K562 (cell line): Measurements from ENCODE around the gene ITPK1. TPM values are rescaled to one million over a fixed set of nuclear protein-coding genes. Genes with fewer than 3 reads are reported as not detected.

Experiments used
- ATAC-seq: fragments of 200-7000 bp; cut with Tn5 transposase; 3 replicates; pipeline ENCODE4 v1.9.1; 2020; ENCODE audit warnings: moderate library complexity
- BruUV-seq: library from RNA; stranded (reverse); fragments of 400-500 nt; replicated peaks from 2 replicates; lab custom pipeline; 2021; lab: Mats Ljungman, UMichigan
- CTCF ChIA-PET: fragments of 300-600 bp; formaldehyde crosslinking; extraction: SDS; loops from one replicate; lab custom pipeline; 2021; ENCODE audit warnings: low intra/inter-chr PET ratio; lab: Yijun Ruan, JAX
- POLR2A ChIA-PET: fragments of 300-600, 350-650 bp; sonication (Branson Sonifier 250); formaldehyde crosslinking; extraction: SDS; loops from one replicate; lab custom pipeline; 2021; ENCODE audit warnings: antibody characterized with exemption, inconsistent platforms; lab: Yijun Ruan, JAX
- DNase-seq, 4 experiments: peaks; one replicate each; pipeline versions ENCODE4 v3.0.0 to v3.0.0-alpha.2; 2011 to 2018; ENCODE audit warnings: low spot score in 3 of 4, mixed read lengths in 3 of 4; ENCODE audit errors: extremely low read depth in 1 of 4
- FAIRE-seq: peaks from 2 replicates; lab custom pipeline; 2011; peaks lifted over from hg19 to GRCh38; lab: Jason Lieb, UNC
- H2AFZ ChIP-seq: 2 replicates; pipeline ENCODE4 v1.6.0; 2011; ENCODE audit warnings: low read depth, low read length, control low read depth, inconsistent platforms
- H3K27ac ChIP-seq: fragments of 200-600 bp; 3 replicates; pipeline ENCODE4 v1.8.0; 2011; ENCODE audit warnings: low read depth, mild to moderate bottlenecking, control low read depth, inconsistent platforms, low read length, moderate library complexity, mixed read lengths; ENCODE audit errors: extremely low read depth
- H3K27me3 ChIP-seq, 2 experiments: fragments of 300-600 bp in 1 of 2; 2 replicates in 1 of 2; 3 replicates in 1 of 2; pipeline versions ENCODE4 v1.6.0 to v1.8.0; 2011; ENCODE audit warnings: inconsistent platforms in 2 of 2, low read length in 2 of 2, mild to moderate bottlenecking in 1 of 2, mixed read lengths in 1 of 2, moderate library complexity in 1 of 2; ENCODE audit not compliant: control insufficient read depth in 2 of 2, insufficient read depth in 2 of 2
- H3K36me3 ChIP-seq: fragments of 300-600 bp; 3 replicates; pipeline ENCODE4 v1.8.0; 2011; ENCODE audit warnings: mild to moderate bottlenecking, low read length, inconsistent platforms; ENCODE audit not compliant: control insufficient read depth, insufficient read depth
- H3K4me1 ChIP-seq, 2 experiments: fragments of 200-600 bp in 1 of 2; replicated peaks in 1 of 2; 2 replicates in 1 of 2; 3 replicates in 1 of 2; pipeline versions ENCODE4 v1.5.1 to v1.8.0; 2011; ENCODE audit warnings: inconsistent platforms in 2 of 2, low read length in 2 of 2, mild to moderate bottlenecking in 1 of 2, mixed read lengths in 1 of 2, moderate library complexity in 1 of 2; ENCODE audit not compliant: control insufficient read depth in 2 of 2, insufficient read depth in 2 of 2
- H3K4me2 ChIP-seq: 2 replicates; pipeline ENCODE4 v1.6.1; 2011; ENCODE audit warnings: low read length, control low read depth, inconsistent platforms, mixed read lengths; ENCODE audit not compliant: insufficient read depth
- H3K4me3 ChIP-seq: fragments of 200-600 bp; sonication (generic), shearing (Covaris generic); 2 replicates; pipeline ENCODE4 v1.5.1; 2016; ENCODE audit warnings: control low read depth, inconsistent platforms
- H3K79me2 ChIP-seq: fragments of 200-600 bp; 3 replicates; pipeline ENCODE4 v1.8.0; 2011; ENCODE audit warnings: low read length, inconsistent platforms; ENCODE audit not compliant: control insufficient read depth, insufficient read depth
- H3K9ac ChIP-seq, 2 experiments: 2 replicates each; pipeline versions ENCODE4 v1.6.0 to v1.6.1; 2011; ENCODE audit warnings: low read depth in 2 of 2, low read length in 2 of 2, control low read depth in 1 of 2, inconsistent platforms in 1 of 2, mild to moderate bottlenecking in 1 of 2, mixed read lengths in 1 of 2; ENCODE audit not compliant: insufficient read depth in 1 of 2
- H3K9me1 ChIP-seq: one replicate; pipeline ENCODE4 v1.6.0; 2011; ENCODE audit warnings: inconsistent platforms, mild to moderate bottlenecking, low read length, moderate library complexity; ENCODE audit not compliant: control insufficient read depth, insufficient read depth
- H3K9me3 ChIP-seq: replicated peaks from 2 replicates; pipeline ENCODE4 v1.5.1; 2011; ENCODE audit warnings: low read depth, low read length, inconsistent platforms; ENCODE audit not compliant: control insufficient read depth, insufficient read depth
- H4K20me1 ChIP-seq: replicated peaks from 2 replicates; pipeline ENCODE4 v1.6.1; 2011; ENCODE audit warnings: low read length, inconsistent platforms, mixed read lengths; ENCODE audit not compliant: control insufficient read depth, insufficient read depth
- CC2D1A ChIP-seq: fragments of 450-650 bp; IDR thresholded peaks from 2 replicates; pipeline ENCODE4 v1.6.1; 2017; ENCODE audit warnings: mild to moderate bottlenecking
- CXXC5 ChIP-seq: fragments of 250-450 bp; sonication (Bioruptor Pico); IDR thresholded peaks from 2 replicates; pipeline ENCODE4 v1.8.0; 2022; ENCODE audit warnings: inconsistent platforms, mild to moderate bottlenecking, moderate library complexity
- HBP1 ChIP-seq: fragments of 450-650 bp; formaldehyde crosslinking; IDR thresholded peaks from 2 replicates; pipeline ENCODE4 v1.4.0; 2022; ENCODE audit warnings: missing genetic modification characterization
- PML ChIP-seq: IDR thresholded peaks from 2 replicates; pipeline ENCODE4 v1.6.1; 2012; ENCODE audit warnings: low read length, inconsistent platforms
- SMAD1 ChIP-seq: fragments of 150-350 bp; IDR thresholded peaks from 2 replicates; pipeline ENCODE4 v1.6.1; 2014; ENCODE audit warnings: low read length, low read depth; ENCODE audit not compliant: partially characterized antibody
- SMAD4 ChIP-seq: fragments of 250-450 bp; sonication (Bioruptor Pico); conservative IDR thresholded peaks from 2 replicates; pipeline ENCODE4 v1.8.0; 2021; ENCODE audit warnings: inconsistent platforms, mild to moderate bottlenecking, moderate library complexity
- TRIM28 ChIP-seq: fragments of 450-650 bp; IDR thresholded peaks from 2 replicates; pipeline ENCODE4 v1.6.1; 2017
- ZNF263 ChIP-seq: sonication (generic); formaldehyde crosslinking; IDR thresholded peaks from 2 replicates; pipeline ENCODE4 v1.8.0; 2022; ENCODE audit warnings: mild to moderate bottlenecking, missing genetic modification reagents, borderline replicate concordance
- ZNF395 ChIP-seq: fragments of 200-800 bp; sonication (Bioruptor generic); IDR thresholded peaks from 2 replicates; pipeline ENCODE4 v1.6.1; 2017; ENCODE audit warnings: missing genetic modification characterization, missing compliant biosample characterization
- ZNF431 ChIP-seq: sonication (generic); formaldehyde crosslinking; IDR thresholded peaks from 2 replicates; pipeline ENCODE4 v1.8.0; 2022; ENCODE audit warnings: mild to moderate bottlenecking, missing genetic modification reagents
- ZNF57 ChIP-seq: fragments of 450-650 bp; formaldehyde crosslinking; IDR thresholded peaks from 2 replicates; pipeline ENCODE4 v1.4.0; 2020; ENCODE audit warnings: mild to moderate bottlenecking, moderate library complexity
- ZNF695 ChIP-seq: fragments of 450-650 bp; formaldehyde crosslinking; IDR thresholded peaks from 2 replicates; pipeline ENCODE4 v1.4.0; 2020; ENCODE audit warnings: mild to moderate bottlenecking, moderate library complexity
- ZNF766 ChIP-seq: fragments of 200-800 bp; sonication (Bioruptor generic); conservative IDR thresholded peaks from 2 replicates; pipeline ENCODE4 v1.6.1; 2016; ENCODE audit warnings: missing genetic modification characterization, missing compliant biosample characterization
- WGBS: fragments of 100-300 bp; shearing (Covaris generic); methylation state at CpG from one replicate; pipeline ENCODE4 v1.1.6; 2016; ENCODE audit warnings: low coverage, mixed read lengths; ENCODE audit not compliant: insufficient coverage; ENCODE audit errors: missing lambda C conversion rate; 5-methylcytosine and 5-hydroxymethylcytosine counted together
- in situ Hi-C: fragments of 300-500 bp; cut with MboI; formaldehyde crosslinking; loops from 4 replicates; pipeline ENCODE4 v1.15.0; 2018; ENCODE audit warnings: inconsistent platforms, mixed read lengths
- intact Hi-C: fragments of 100-400 bp; cut with micrococcal nuclease; formaldehyde crosslinking; loops from 2 replicates; pipeline ENCODE4 v1.14.2; 2022
- polyA plus RNA-seq, 8 experiments: library from polyadenylated mRNA; depleted of rRNA in 4 of 8; stranded (reverse) in 5 of 8; unstranded in 3 of 8; fragments of >200 nt; fragmentation: Nextera tagmentation in 2 of 8; fragmentation: Illumina TruSeq in 1 of 8; extraction: Ambion mirVana in 2 of 8; extraction: Trizol in 1 of 8; gene quantifications; 2 replicates each; pipeline versions ENCODE4 v1.2.1 to v1.2.3, GENCODE V29; 2011 to 2014; ENCODE audit warnings: inconsistent platforms in 1 of 8, missing spikeins in 1 of 8
- total RNA-seq, 7 experiments: library from RNA; depleted of rRNA in 6 of 7; stranded (reverse); fragments of >200 nt in 6 of 7; fragmentation: Illumina TruSeq in 2 of 7; extraction: Trizol in 2 of 7; gene quantifications; 2 replicates each; pipeline versions ENCODE4 v1.2.1 to v1.2.3, GENCODE V29; 2011 to 2021; ENCODE audit warnings: low replicate concordance in 1 of 7

ITPK1 gene
- total and polyA plus RNA-seq, 9 of the 15 experiments (the other 6 are each of a cell fraction or from before 2014, with no cell fraction given): 1.2 to 39.2 (median 23.0) TPM

- H3K79me2 ChIP-seq: no peaks in the 10 kb centered on the region
- H4K20me1 ChIP-seq: 0 out of 2 replicates have a peak, but pooled peaks cover 5% of the 10 kb centered on the region
- H3K9ac ChIP-seq: no peak overlapping the region
- no peaks in the 10 kb centered on the region for H3K9me1 ChIP-seq
- no peak overlapping the region for H2AFZ ChIP-seq
- no peaks in the 10 kb centered on the region for H3K9me3 ChIP-seq
- DNase-seq (no peak), FAIRE-seq (no peak), ATAC-seq (no peak)
- peaks cover 0 to 13% of the 10 kb centered on the region in 2 experiments; a peak in 2 of 5 replicates for H3K4me1 ChIP-seq
- H3K27me3 ChIP-seq: no peaks in the 10 kb centered on the region
- in situ Hi-C loops (loop anchor here (10.0 kb wide), 1 partner anchor 194 kb away; no protein-coding TSS in a partner anchor), intact Hi-C loops (no loop called here)
- WGBS: 87% methylated on average over 5 of the region's 6 CpGs
- H3K36me3 ChIP-seq: peaks cover 8% of the 10 kb centered on the region; the same call in 1 of the 3 replicates
- POLR2A ChIA-PET: no interaction called here
- H3K4me3 ChIP-seq: no peak overlapping the region
- TF ChIP-seq ZNF57 (CRISPR knock-in tag) (no peak), ZNF431 (CRISPR knock-in tag) (no peak), SMAD1 (no peak), ZNF766 (CRISPR knock-in tag) (no peak), ZNF395 (no peak), HBP1 (CRISPR knock-in tag) (no peak), CXXC5 (CRISPR knock-in tag) (no peak), PML (no peak), ZNF263 (no peak), TRIM28 (no peak), CC2D1A (no peak), ZNF695 (CRISPR knock-in tag) (no peak), SMAD4 (CRISPR knock-in tag) (no peak)
- H3K4me2 ChIP-seq: no peak overlapping the region
- BruUV-seq: no TSS peak
- no peak overlapping the region for H3K27ac ChIP-seq
- CTCF ChIA-PET: interaction anchor here (0.6 to 2.4 kb wide), 2 partner anchors 188 to 209 kb away, joined by 3 to 18 read pairs; no protein-coding TSS in a partner anchor
These were observed 165.0 kb downstream of the ITPK1 start for GRCh38 chr14:92950773-92951172.
